ENCODE data around the gene ALKBH2. TPM values are rescaled to one million over a fixed set of nuclear protein-coding genes. Genes with fewer than 3 reads are reported as not detected.

Gene ALKBH2
- total RNA-seq, 3 donors from 2014 or later (not counting 1 experiment from before 2014, with no cell fraction given), result 10.9 to 12.6 (median 11.9) TPM

- Mint-ChIP-seq H3K4me1 (peaks cover 0 to 9% of the 10 kb centered on the region in 2 donors), H3K27ac (no peak within 1 kb of the TSS), H3K9me3 (no peaks in the 10 kb centered on the region), H3K36me3 (no peaks in the 10 kb centered on the region), H3K4me3 (no peak within 1 kb of the TSS), H3K27me3 (ENCODE audit: low read depth in 2 of 2) (no peaks in the 10 kb centered on the region)
- no peak within 1 kb of the TSS for H3K4me3 ChIP-seq (ENCODE audit: low read length)
- no peaks in the 10 kb centered on the region for H3K4me1 ChIP-seq (ENCODE audit: control insufficient read depth, insufficient read depth, low read length)
- H3K36me3 ChIP-seq (ENCODE audit: control insufficient read depth, insufficient read depth, low read length), result no peaks in the 10 kb centered on the region
- ATAC-seq (no peak), DNase-seq (no peak)
- TF ChIP-seq CTCF (IDR thresholded peaks at IDR 0.05), result no peak
- no peaks in the 10 kb centered on the region for H3K9me3 ChIP-seq (ENCODE audit: control insufficient read depth, insufficient read depth, low read length)
- WGBS (ENCODE audit: insufficient coverage), result 55% methylated on average over 14 of the region's 14 CpGs
- intact Hi-C loops (cut with micrococcal nuclease), result no loop called here
- H3K27ac ChIP-seq (ENCODE audit: low read length), result no peak within 1 kb of the TSS
- no peaks in the 10 kb centered on the region for H3K27me3 ChIP-seq (ENCODE audit: control insufficient read depth, insufficient read depth, low read length)
These were observed 22.7 kb upstream of the ALKBH2 start, which contains the start of gene ACACB for GRCh38 chr12:109115758-109116610. Gene ACACB (plus strand): TSS chr12:109116587. CDS start chr12:109139406, 22,819 bp downstream.

GRCh38 chr12:109115404-109115757 is 22.1 kb upstream of the ALKBH2 start:
- H3K27ac Mint-ChIP-seq, result no peak overlapping the region
- no peaks in the 10 kb centered on the region for H3K4me1 ChIP-seq (ENCODE audit: control insufficient read depth, insufficient read depth, low read length)
- no peak overlapping the region for H3K4me3 ChIP-seq (ENCODE audit: low read length)
- DNase-seq, result no peak
- intact Hi-C loops (cut with micrococcal nuclease), result no loop called here
- H3K27me3 Mint-ChIP-seq (ENCODE audit: low read depth in 2 of 2), result no peaks in the 10 kb centered on the region
- 67% methylated on average over 3 of the region's 3 CpGs for WGBS (ENCODE audit: insufficient coverage)
- H3K9me3 ChIP-seq (ENCODE audit: control insufficient read depth, insufficient read depth, low read length), result no peaks in the 10 kb centered on the region
- no peak overlapping the region for H3K27ac ChIP-seq (ENCODE audit: low read length)
- no peaks in the 10 kb centered on the region for H3K9me3 Mint-ChIP-seq
- no peak for ATAC-seq
- H3K27me3 ChIP-seq (ENCODE audit: control insufficient read depth, insufficient read depth, low read length), result no peaks in the 10 kb centered on the region
- no peaks in the 10 kb centered on the region for H3K36me3 ChIP-seq (ENCODE audit: control insufficient read depth, insufficient read depth, low read length)
- peaks cover 0 to 9% of the 10 kb centered on the region in 2 donors for H3K4me1 Mint-ChIP-seq
- no peak for TF ChIP-seq CTCF (IDR thresholded peaks at IDR 0.05)
- no peaks in the 10 kb centered on the region for H3K36me3 Mint-ChIP-seq
- no peak overlapping the region for H3K4me3 Mint-ChIP-seq

- no peak for TF ChIP-seq CTCF (IDR thresholded peaks at IDR 0.05)
- ATAC-seq, result no peak
- H3K9me3 ChIP-seq (ENCODE audit: control insufficient read depth, insufficient read depth, low read length), result no peaks in the 10 kb centered on the region
- H3K27me3 ChIP-seq (ENCODE audit: control insufficient read depth, insufficient read depth, low read length), result no peaks in the 10 kb centered on the region
- no peaks in the 10 kb centered on the region for H3K36me3 Mint-ChIP-seq
- no peak overlapping the region for H3K4me3 ChIP-seq (ENCODE audit: low read length)
- no peak overlapping the region for H3K27ac Mint-ChIP-seq
- no peak overlapping the region for H3K27ac ChIP-seq (ENCODE audit: low read length)
- no peaks in the 10 kb centered on the region for H3K27me3 Mint-ChIP-seq (ENCODE audit: low read depth in 2 of 2)
- H3K4me1 Mint-ChIP-seq, result peaks cover 0 to 9% of the 10 kb centered on the region in 2 donors
- H3K36me3 ChIP-seq (ENCODE audit: control insufficient read depth, insufficient read depth, low read length), result peaks cover 3% of the 10 kb centered on the region
- H3K4me3 Mint-ChIP-seq, result no peak overlapping the region
- DNase-seq, result no peak
- no peaks in the 10 kb centered on the region for H3K4me1 ChIP-seq (ENCODE audit: control insufficient read depth, insufficient read depth, low read length)
- WGBS (ENCODE audit: insufficient coverage), result 100% methylated on average over 1 of the region's 2 CpGs
- H3K9me3 Mint-ChIP-seq, result no peaks in the 10 kb centered on the region
- intact Hi-C loops (cut with micrococcal nuclease), result no loop called here
These were observed 21.4 kb upstream of the ALKBH2 start for GRCh38 chr12:109114644-109115043.

Data from natural killer cell (primary cell).